GM19455 (cell line): Measurements from ENCODE around the gene DNM3.

Source experiments
- ATAC-seq: cut with Tn5 transposase; IDR thresholded peaks from one replicate; pipeline ENCODE4 v1.9.1; 2021; ENCODE audit not compliant: unreplicated experiment

Gene DNM3

GRCh38 chr1:172162236-172162635 lies 320.9 kb downstream of the DNM3 start:
- no peak for ATAC-seq

- no peak for ATAC-seq
These were observed 322.4 kb downstream of the DNM3 start for GRCh38 chr1:172163498-172164215.

DNA sequence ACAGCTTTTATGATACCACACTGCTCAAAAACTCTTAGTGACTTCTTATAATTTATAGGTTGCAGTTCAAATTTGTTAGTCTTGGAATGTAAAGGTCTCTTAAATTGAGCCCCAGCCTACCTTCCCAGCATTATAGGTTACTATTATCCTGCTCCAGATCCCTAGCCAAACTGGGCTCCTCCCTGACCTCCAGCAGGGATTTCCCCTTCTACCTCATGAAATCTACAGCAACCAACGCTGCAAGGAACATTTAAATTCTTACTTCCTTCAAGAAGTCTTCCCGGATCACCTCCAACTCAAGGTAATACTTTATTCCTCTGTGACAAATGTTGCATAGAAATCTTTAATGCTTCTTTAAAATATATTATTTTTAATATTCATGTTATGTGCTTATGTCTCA lies 324.1 kb downstream of the DNM3 start:
- ATAC-seq = no peak

- ATAC-seq = no peak
These were observed 326.7 kb downstream of the DNM3 start for GRCh38 chr1:172167796-172168596.

- ATAC-seq = no peak
These were observed 327.2 kb downstream of the DNM3 start for GRCh38 chr1:172168597-172168872.

GRCh38 chr1:172169836-172170235 lies 328.5 kb downstream of the DNM3 start:
- no peak for ATAC-seq

GRCh38 chr1:172172352-172172831 lies 331.1 kb downstream of the DNM3 start:
- no peak for ATAC-seq

- no peak for ATAC-seq
These were observed 334.9 kb downstream of the DNM3 start for GRCh38 chr1:172176206-172176605.

DNA sequence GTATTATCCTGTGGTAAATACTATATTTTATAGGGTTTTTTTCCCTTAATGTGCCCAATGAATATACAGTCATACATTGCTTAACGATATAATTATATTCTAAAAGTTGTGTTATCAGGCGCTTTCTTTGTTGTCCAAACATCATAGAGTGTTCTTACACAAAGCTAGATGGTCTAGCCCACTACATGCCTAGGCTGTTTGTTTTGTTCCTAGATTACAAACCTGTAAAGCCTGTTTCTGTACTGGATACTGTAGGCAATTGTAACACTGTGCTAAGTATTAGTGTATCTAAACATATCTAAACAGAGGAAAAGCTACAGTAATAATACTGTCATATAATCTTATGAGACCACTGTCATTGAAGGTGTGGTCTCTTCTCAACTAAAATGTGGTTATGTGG lies 336.6 kb downstream of the DNM3 start:
- ATAC-seq = no peak

DNA sequence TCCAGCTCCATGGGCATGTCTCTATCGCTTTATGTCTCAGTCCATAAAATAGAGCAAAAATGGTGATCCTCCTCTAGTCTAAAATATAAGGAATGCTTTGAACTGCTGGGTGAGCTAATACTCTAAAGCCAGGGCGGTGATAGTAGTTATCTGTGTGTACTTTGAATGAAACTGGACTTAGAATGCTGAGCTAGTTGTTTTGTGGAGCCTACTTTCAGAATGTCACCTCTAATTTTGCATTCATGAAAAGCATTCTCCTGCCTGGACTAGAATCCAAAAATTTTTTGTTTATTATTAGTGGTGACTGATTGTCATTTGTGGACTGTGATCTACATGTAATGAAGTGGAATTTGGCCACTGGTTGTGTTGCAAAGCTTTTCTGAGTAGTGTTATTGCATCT lies 337.6 kb downstream of the DNM3 start:
- ATAC-seq = no peak

DNA sequence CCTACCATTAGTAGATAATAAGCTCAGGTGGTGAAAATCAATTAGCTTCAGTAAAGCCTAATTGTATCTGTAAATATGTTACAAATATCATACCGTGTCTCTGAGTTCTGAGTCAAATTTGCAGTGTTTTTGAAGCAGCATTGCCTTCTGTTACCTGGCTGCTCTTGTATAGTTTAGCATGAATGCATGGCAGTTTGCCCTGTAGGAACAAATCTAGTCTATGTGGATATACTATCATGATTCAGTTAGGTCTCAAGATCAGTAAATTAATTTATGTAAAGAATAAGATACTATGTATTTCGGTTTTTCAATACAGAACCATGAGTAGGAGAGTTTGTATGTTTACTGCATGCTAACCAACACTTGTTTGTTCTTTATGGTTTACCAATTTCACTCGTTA lies 338.6 kb downstream of the DNM3 start:
- no peak for ATAC-seq

- ATAC-seq = peak; percentile 55
These were observed 339.4 kb downstream of the DNM3 start for GRCh38 chr1:172180501-172181285.

DNA sequence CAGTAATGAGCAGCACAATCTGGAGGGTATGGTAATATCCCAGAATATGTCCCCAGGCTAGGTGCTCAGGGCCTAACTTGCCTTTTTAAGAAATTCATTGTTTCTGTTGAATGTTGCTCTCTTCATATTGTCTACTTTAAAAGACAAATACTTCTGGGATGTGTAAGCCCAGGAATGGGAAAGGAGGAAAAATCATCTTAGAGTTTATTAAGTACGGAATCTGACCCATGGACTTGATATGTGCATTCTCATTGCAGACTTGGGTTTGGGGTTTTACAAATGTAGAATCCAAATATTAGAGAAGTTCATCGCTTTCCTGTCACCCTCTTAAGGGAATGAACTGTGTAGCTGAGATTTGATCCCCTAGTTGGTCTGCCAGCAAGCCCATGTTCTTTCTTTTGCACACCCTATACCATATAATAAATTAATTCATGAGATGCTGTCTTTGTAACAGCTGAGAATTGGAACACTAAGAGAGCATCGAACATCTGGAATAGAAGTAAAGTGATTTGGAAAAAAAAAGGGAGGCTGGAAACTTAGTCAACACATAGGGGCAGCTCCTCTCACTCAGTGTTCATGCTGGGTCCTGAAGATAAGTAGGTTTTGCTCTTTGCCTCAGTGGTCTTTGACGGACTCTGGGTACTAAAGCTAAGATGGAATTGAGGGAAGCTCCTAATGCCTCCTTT lies 343.4 kb downstream of the DNM3 start:
- ATAC-seq = peak; percentile 9

- ATAC-seq = peak; percentile 63
These were observed 343.9 kb downstream of the DNM3 start for GRCh38 chr1:172185211-172185610.

- no peak for ATAC-seq
These were observed 344.7 kb downstream of the DNM3 start for GRCh38 chr1:172185996-172186395.

DNA sequence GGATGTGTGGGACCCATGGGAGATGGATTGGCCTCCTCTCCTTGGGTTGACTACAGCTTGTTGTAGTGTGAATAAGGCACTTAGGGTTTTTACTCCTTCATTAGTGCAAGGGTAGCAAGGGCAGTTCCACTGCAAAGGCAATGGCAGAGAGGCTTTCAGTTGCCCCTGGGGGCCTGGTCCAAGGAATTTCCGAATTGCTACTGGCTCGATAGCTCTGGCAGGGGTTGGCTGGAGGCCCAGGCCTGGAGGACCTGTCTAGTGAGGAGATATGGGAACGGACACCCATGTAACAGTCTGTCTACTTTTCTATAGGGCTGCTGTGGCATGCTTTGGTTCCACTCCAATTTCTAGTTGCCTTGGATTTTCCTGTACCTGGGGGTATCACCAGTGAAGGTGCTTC lies 360.3 kb downstream of the DNM3 start:
- ATAC-seq = no peak

GRCh38 chr1:172203135-172203823 lies 362.0 kb downstream of the DNM3 start:
- ATAC-seq = no peak

DNA sequence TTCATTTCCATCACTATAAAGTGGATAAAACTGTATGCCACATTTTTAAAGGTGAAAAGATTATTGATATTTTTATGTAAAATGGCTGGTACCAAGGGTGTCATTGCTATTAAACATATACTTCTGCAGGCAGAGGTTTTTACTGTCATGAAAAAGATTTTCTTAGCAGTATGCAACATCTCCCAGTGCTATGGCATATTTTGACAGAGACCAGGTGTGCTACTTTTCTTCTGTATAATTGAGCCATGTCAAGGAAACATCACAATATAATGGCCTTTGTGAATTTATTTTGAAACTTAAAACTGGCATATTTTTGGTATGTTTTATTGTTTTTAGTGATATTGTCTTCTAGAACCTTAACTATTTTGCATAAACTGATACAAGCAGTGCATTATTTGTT lies 362.6 kb downstream of the DNM3 start:
- ATAC-seq = no peak

GRCh38 chr1:172206256-172206655 lies 365.0 kb downstream of the DNM3 start:
- no peak for ATAC-seq

GRCh38 chr1:172208635-172209034 lies 367.3 kb downstream of the DNM3 start:
- ATAC-seq = no peak

DNA sequence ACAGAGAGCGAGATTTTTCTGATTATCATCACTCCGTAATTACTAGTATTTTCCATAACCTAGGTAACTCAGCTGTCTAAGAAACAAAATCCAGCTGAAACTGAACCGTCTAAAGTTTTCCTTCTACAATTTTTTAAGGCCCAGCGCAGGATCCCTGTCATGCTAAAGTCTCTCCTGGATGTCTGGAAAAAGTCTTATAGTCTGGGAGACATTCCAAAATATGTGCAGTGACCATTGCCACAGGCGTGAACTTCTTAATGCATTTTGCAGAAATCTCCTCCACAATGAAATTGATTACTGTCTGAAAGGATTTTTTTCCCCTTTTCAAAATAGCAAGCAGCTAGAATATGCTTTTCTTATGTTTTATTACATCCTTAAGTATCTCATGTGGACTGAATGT lies 369.9 kb downstream of the DNM3 start:
- no peak for ATAC-seq
